NT2/D1 (cell line): ENCODE results near the gene BFSP1.

ENCODE experiments used
- DNase-seq: peaks from one replicate; pipeline ENCODE4 v3.0.0-alpha.2; 2011; ENCODE audit warnings: low read depth, low spot score
- H3K27me3 ChIP-seq: 2 replicates; pipeline ENCODE4 v1.6.0; 2011; ENCODE audit warnings: mild to moderate bottlenecking; ENCODE audit not compliant: insufficient read length, insufficient read depth
- H3K36me3 ChIP-seq: 2 replicates; pipeline ENCODE4 v1.6.1; 2011; ENCODE audit warnings: mild to moderate bottlenecking, low read length, mixed read lengths; ENCODE audit not compliant: insufficient read depth, insufficient read length
- H3K4me1 ChIP-seq: 2 replicates; pipeline ENCODE4 v1.5.1; 2011; ENCODE audit not compliant: insufficient read depth, insufficient read length
- H3K4me3 ChIP-seq: 2 replicates; pipeline ENCODE4 v1.5.1; 2011; ENCODE audit warnings: low read depth; ENCODE audit not compliant: insufficient read length
- H3K9ac ChIP-seq: 2 replicates; pipeline ENCODE4 v1.6.0; 2011; ENCODE audit warnings: low read depth; ENCODE audit not compliant: insufficient read length
- H3K9me3 ChIP-seq: 2 replicates; pipeline ENCODE4 v1.5.1; 2011; ENCODE audit warnings: mild to moderate bottlenecking, low read length; ENCODE audit not compliant: insufficient read depth
- SUZ12 ChIP-seq: IDR thresholded peaks from 2 replicates; pipeline ENCODE4 v1.6.1; 2011; ENCODE audit not compliant: insufficient read length, insufficient read depth; ENCODE audit errors: extremely low read depth
- YY1 ChIP-seq: IDR thresholded peaks from 2 replicates; pipeline ENCODE4 v1.6.1; 2011; ENCODE audit not compliant: insufficient read length, insufficient read depth
- ZNF274 ChIP-seq: IDR thresholded peaks from 2 replicates; pipeline ENCODE4 v1.6.1; 2011; ENCODE audit warnings: mild to moderate bottlenecking, low read depth, low read length

The BFSP1 gene

DNA sequence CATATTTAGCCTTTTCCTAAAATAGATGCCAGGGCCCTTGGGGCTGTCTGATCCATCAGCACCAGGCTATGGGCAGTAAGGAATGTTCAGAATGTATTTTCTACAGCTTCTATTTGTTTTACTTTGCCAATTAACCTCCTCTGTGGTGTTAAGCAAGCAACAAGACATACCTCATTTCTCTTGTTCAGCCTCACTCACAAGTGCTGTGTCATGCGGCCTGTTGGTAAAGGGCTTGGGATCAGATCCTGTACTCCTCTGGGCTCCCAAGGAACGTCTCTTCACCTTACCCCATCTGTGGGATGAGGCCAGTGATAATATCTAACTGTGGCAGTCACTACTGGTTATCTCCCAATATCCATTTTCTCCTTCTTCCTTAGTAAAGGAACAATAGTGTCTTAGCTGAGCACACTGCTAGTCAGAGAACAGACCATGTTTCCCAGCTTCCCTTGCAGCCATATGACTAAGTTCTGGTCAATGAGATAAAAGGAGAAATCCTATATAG, 31.7 kb upstream of the BFSP1 start:
- Histone ChIP-seq H3K36me3 (no peaks in the 10 kb centered on the region), H3K9me3 (no peaks in the 10 kb centered on the region), H3K27me3 (no peaks in the 10 kb centered on the region), H3K4me3 (no peak overlapping the region), H3K4me1 (peaks cover 2% of the 10 kb centered on the region), H3K9ac (no peak overlapping the region)
- DNase-seq, result no peak
- TF ChIP-seq SUZ12 (no peak), ZNF274 (no peak), YY1 (no peak)

- no peaks in the 10 kb centered on the region for H3K27me3 ChIP-seq
Observed at GRCh38 chr20:17560344-17561074, 29.3 kb upstream of the BFSP1 start.

GRCh38 chr20:17559338-17559737, 28.2 kb upstream of the BFSP1 start:
- Histone ChIP-seq H3K27me3 (no peaks in the 10 kb centered on the region), H3K4me1 (peaks cover 2% of the 10 kb centered on the region), H3K36me3 (no peaks in the 10 kb centered on the region), H3K9ac (no peak overlapping the region), H3K9me3 (no peaks in the 10 kb centered on the region), H3K4me3 (no peak overlapping the region)
- TF ChIP-seq SUZ12, result no peak
- no peak for TF ChIP-seq ZNF274
- TF ChIP-seq YY1, result no peak
- DNase-seq, result no peak

More at GRCh38 chr20:17560344-17561074, 29.3 kb upstream of the BFSP1 start:
- H3K4me1 ChIP-seq, result peaks cover 2% of the 10 kb centered on the region
- no peaks in the 10 kb centered on the region for H3K9me3 ChIP-seq
- DNase-seq, result no peak
- no peak overlapping the region for H3K9ac ChIP-seq
- H3K36me3 ChIP-seq, result no peaks in the 10 kb centered on the region
- TF ChIP-seq YY1 (no peak), ZNF274 (no peak), SUZ12 (no peak)
- no peak overlapping the region for H3K4me3 ChIP-seq

DNA sequence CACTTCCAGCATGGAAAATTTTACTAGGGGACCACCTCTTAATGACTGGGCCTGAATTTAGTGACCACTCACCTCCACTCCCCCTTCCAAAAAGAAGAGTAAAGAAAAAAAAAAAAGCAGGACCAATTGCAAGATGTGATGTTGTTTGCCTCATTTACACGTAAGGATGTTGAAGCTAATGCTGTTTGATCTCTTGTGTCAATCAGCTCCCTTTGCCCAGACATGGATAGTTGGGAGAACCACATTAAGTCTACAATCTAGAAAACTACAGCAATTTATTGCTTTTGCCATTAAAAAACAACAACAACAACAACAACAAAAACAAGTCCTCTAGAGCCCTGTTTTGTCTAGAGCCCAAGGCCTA, 27.7 kb upstream of the BFSP1 start:
- Histone ChIP-seq H3K4me3 (no peak overlapping the region), H3K9me3 (no peaks in the 10 kb centered on the region), H3K36me3 (no peaks in the 10 kb centered on the region), H3K27me3 (no peaks in the 10 kb centered on the region), H3K4me1 (peaks cover 2% of the 10 kb centered on the region), H3K9ac (no peak overlapping the region)
- DNase-seq, result no peak
- TF ChIP-seq YY1 (no peak), SUZ12 (no peak), ZNF274 (no peak)

GRCh38 chr20:17558154-17558940, 27.2 kb upstream of the BFSP1 start:
- Histone ChIP-seq H3K9me3 (no peaks in the 10 kb centered on the region), H3K27me3 (no peaks in the 10 kb centered on the region), H3K36me3 (no peaks in the 10 kb centered on the region), H3K4me3 (no peak overlapping the region), H3K4me1 (peaks cover 2% of the 10 kb centered on the region), H3K9ac (no peak overlapping the region)
- TF ChIP-seq YY1 (no peak), ZNF274 (no peak), SUZ12 (no peak)
- DNase-seq, result peak; percentile 54

GRCh38 chr20:17557675-17558006, 26.5 kb upstream of the BFSP1 start:
- Histone ChIP-seq H3K9ac (no peak overlapping the region), H3K4me1 (peaks cover 2% of the 10 kb centered on the region), H3K4me3 (no peak overlapping the region)

DNA sequence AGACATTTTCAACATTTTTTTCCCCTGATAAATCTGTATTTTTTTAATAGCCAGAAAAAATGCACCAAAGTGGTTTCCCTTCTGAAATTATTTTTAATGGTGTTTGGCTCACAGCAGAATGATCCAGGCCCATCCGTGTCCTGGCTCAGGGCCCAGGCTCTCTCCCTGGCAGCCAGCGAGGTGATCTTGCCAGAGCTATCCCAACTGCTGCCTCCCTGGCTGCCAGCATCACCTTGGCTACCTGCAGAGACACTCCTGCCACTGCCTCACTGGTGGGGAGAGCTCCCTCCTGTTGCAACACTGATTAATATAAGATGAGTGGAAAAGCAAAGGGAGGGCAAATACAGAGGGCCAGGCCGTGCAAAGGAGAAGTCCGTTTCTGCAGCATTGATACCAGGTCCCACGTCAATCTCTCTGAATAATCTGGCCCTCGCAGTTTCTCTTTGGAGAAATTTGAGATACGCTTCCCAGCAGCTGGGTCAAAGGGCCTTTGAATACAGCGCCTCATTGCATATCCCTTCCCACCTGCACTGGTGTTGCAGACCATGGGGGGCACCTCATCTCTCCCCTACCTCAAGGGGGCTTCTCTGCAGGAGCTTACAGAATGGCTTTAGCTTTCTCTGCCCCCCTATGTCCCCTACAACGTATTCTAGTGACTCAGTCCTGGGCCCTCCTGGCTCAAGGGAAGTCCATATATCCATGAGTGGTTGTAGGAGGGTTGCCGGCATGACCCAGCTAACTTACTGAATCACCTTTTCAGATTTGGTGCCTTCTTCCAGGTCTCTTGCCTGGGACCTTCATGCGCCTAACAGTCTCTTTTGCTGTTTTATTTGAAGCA, 25.9 kb upstream of the BFSP1 start:
- Histone ChIP-seq H3K36me3 (no peaks in the 10 kb centered on the region), H3K4me1 (peaks cover 2% of the 10 kb centered on the region), H3K9me3 (no peaks in the 10 kb centered on the region), H3K9ac (no peak overlapping the region), H3K27me3 (no peaks in the 10 kb centered on the region), H3K4me3 (no peak overlapping the region)
- no peak for DNase-seq
- no peak for TF ChIP-seq SUZ12
- TF ChIP-seq YY1, result no peak
- TF ChIP-seq ZNF274, result no peak

More at GRCh38 chr20:17557675-17558006, 26.5 kb upstream of the BFSP1 start:
- Histone ChIP-seq H3K36me3 (no peaks in the 10 kb centered on the region), H3K9me3 (no peaks in the 10 kb centered on the region), H3K27me3 (no peaks in the 10 kb centered on the region)
- TF ChIP-seq SUZ12 (no peak), ZNF274 (no peak), YY1 (no peak)
- no peak for DNase-seq
